ENCODE data around the gene SCYL1. TPM values are rescaled to one million over a fixed set of nuclear protein-coding genes. Genes with fewer than 3 reads are reported as not detected.

Gene SCYL1
- total RNA-seq, 2 donors from 2014 or later = 62.9 to 67.4 TPM

- Histone ChIP-seq H3K4me3 (ENCODE audit: low read length) (peak overlapping the region; percentile 83), H3K9me3 (ENCODE audit: control insufficient read depth, low read length) (no peaks in the 10 kb centered on the region), H3K4me1 (ENCODE audit: control insufficient read depth, insufficient read depth, low read length) (peaks cover 10% of the 10 kb centered on the region), H3K27ac (ENCODE audit: low read depth, low read length) (no peak overlapping the region), H3K9ac (ENCODE audit: extremely low read depth, low read length, poor library complexity, severe bottlenecking) (no peak overlapping the region), H3K27me3 (ENCODE audit: control insufficient read depth, insufficient read depth, low read length, poor library complexity, severe bottlenecking) (peaks cover 25% of the 10 kb centered on the region), H3K36me3 (ENCODE audit: control insufficient read depth, insufficient read depth, low read length) (no peaks in the 10 kb centered on the region)
- 83 to 89% methylated on average over 11 to 22 of the region's 22 CpGs for WGBS, 2 experiments (ENCODE audit: insufficient coverage in 1 of 2, insufficient read length in 1 of 2)
- TF ChIP-seq, protein P1, sequence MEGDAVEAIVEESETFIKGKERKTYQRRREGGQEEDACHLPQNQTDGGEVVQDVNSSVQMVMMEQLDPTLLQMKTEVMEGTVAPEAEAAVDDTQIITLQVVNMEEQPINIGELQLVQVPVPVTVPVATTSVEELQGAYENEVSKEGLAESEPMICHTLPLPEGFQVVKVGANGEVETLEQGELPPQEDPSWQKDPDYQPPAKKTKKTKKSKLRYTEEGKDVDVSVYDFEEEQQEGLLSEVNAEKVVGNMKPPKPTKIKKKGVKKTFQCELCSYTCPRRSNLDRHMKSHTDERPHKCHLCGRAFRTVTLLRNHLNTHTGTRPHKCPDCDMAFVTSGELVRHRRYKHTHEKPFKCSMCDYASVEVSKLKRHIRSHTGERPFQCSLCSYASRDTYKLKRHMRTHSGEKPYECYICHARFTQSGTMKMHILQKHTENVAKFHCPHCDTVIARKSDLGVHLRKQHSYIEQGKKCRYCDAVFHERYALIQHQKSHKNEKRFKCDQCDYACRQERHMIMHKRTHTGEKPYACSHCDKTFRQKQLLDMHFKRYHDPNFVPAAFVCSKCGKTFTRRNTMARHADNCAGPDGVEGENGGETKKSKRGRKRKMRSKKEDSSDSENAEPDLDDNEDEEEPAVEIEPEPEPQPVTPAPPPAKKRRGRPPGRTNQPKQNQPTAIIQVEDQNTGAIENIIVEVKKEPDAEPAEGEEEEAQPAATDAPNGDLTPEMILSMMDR (conservative IDR thresholded peaks at IDR 0.05) = no peak
- Mint-ChIP-seq H3K36me3 (ENCODE audit: low read depth) (peaks cover 7% of the 10 kb centered on the region), H3K27me3 (ENCODE audit: insufficient read depth) (peaks cover 37% of the 10 kb centered on the region), H3K9me3 (no peaks in the 10 kb centered on the region), H3K27ac (no peak overlapping the region), H3K4me3 (peak overlapping the region; percentile 97), H3K4me1 (peaks cover 39% of the 10 kb centered on the region)
- no peak for DNase-seq
Measured at GRCh38 chr11:65573391-65574079, 48.7 kb downstream of the SCYL1 start.

DNA sequence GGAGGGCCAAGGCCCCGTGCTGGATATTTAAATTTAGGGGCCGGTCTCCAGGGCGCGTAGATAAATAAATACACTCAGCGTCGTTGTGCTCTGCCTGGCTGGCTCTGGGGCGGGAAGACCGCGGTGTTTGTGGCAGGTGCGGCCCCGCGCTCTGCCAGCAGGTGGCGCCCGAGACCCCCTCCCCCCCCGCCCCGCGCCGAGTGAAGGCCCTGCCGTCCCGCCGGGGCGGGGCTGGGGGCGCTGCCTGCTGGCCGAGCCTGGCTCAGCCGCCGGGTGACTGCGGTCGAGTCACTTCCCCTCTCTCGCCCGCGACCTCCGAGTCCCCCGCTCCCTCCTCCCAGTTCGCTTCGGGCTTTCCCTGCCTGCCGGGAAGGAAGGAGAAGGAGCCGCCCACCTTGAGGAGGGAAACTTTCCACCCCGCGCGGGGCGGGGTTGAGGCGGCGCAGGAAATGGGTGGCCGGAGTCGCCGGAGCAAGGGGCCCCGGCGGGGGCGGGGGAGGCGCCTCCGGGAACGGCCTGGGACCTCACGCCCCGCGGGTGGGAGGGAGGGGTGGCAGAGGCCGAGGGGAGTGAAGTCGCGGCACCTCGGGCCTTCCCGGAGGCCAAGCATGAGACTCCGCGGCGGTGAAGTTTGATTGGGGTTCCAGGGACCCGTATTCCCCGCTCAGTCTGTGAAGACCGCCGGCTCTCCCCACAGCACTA, 49.4 kb downstream of the SCYL1 start:
- Histone ChIP-seq H3K4me1 (ENCODE audit: control insufficient read depth, insufficient read depth, low read length) (peaks cover 10% of the 10 kb centered on the region), H3K4me3 (ENCODE audit: low read length) (peak overlapping the region; percentile 74), H3K36me3 (ENCODE audit: control insufficient read depth, insufficient read depth, low read length) (no peaks in the 10 kb centered on the region), H3K27ac (ENCODE audit: low read depth, low read length) (no peak overlapping the region), H3K9me3 (ENCODE audit: control insufficient read depth, low read length) (no peaks in the 10 kb centered on the region), H3K9ac (ENCODE audit: extremely low read depth, low read length, poor library complexity, severe bottlenecking) (no peak overlapping the region), H3K27me3 (ENCODE audit: control insufficient read depth, insufficient read depth, low read length, poor library complexity, severe bottlenecking) (peaks cover 25% of the 10 kb centered on the region)
- peaks cover 44% of the 10 kb centered on the region for H3K27me3 Mint-ChIP-seq (ENCODE audit: insufficient read depth)
- H3K9me3 Mint-ChIP-seq = no peaks in the 10 kb centered on the region
- H3K27ac Mint-ChIP-seq = no peak overlapping the region
- TF ChIP-seq, protein P1 (conservative IDR thresholded peaks at IDR 0.05) = peak; percentile 98
- DNase-seq = peak; percentile 97
- 0 to 1% methylated on average over 17 to 67 of the region's 67 CpGs for WGBS, 2 experiments (ENCODE audit: insufficient coverage in 1 of 2, insufficient read length in 1 of 2)
- H3K36me3 Mint-ChIP-seq (ENCODE audit: low read depth) = peaks cover 4% of the 10 kb centered on the region
- H3K4me3 Mint-ChIP-seq = peak overlapping the region; percentile 97
- peaks cover 34% of the 10 kb centered on the region for H3K4me1 Mint-ChIP-seq

GRCh38 chr11:65574811-65575567, 50.1 kb downstream of the SCYL1 start:
- Histone ChIP-seq H3K9ac (ENCODE audit: extremely low read depth, low read length, poor library complexity, severe bottlenecking) (no peak overlapping the region), H3K27ac (ENCODE audit: low read depth, low read length) (no peak overlapping the region), H3K9me3 (ENCODE audit: control insufficient read depth, low read length) (no peaks in the 10 kb centered on the region), H3K4me3 (ENCODE audit: low read length) (peak overlapping the region; percentile 74), H3K4me1 (ENCODE audit: control insufficient read depth, insufficient read depth, low read length) (peaks cover 10% of the 10 kb centered on the region), H3K36me3 (ENCODE audit: control insufficient read depth, insufficient read depth, low read length) (no peaks in the 10 kb centered on the region), H3K27me3 (ENCODE audit: control insufficient read depth, insufficient read depth, low read length, poor library complexity, severe bottlenecking) (peaks cover 25% of the 10 kb centered on the region)
- Mint-ChIP-seq H3K9me3 (no peaks in the 10 kb centered on the region), H3K27me3 (ENCODE audit: insufficient read depth) (peaks cover 51% of the 10 kb centered on the region), H3K4me1 (peaks cover 32% of the 10 kb centered on the region), H3K27ac (no peak overlapping the region), H3K4me3 (peak overlapping the region; percentile 97), H3K36me3 (ENCODE audit: low read depth) (peaks cover 4% of the 10 kb centered on the region)
- WGBS, 2 experiments (ENCODE audit: insufficient coverage in 1 of 2, insufficient read length in 1 of 2) = 9 to 23% methylated on average over 22 to 28 of the region's 28 CpGs
- DNase-seq = peak; percentile 70
- TF ChIP-seq, protein P1 (conservative IDR thresholded peaks at IDR 0.05) = no peak
